ENCODE measurements around the gene ACIN1. TPM values are rescaled to one million over a fixed set of nuclear protein-coding genes. Genes with fewer than 3 reads are reported as not detected.

Gene ACIN1
- total and polyA plus RNA-seq, 2 of the 13 experiments (the other 11 are each of a cell fraction or from before 2014, with no cell fraction given): 165 to 183 TPM

GRCh38 chr14:23033251-23033727 is 61.6 kb downstream of the ACIN1 start (continued):
- TF ChIP-seq DNMT3B (CRISPR knock-in tag; conservative IDR thresholded peaks at IDR 0.05): no peak
- TF ChIP-seq ZNF142 (CRISPR knock-in tag; IDR thresholded peaks at IDR 0.05): 0 out of 2 replicates have a peak, but pooled peaks have one; percentile 22
- no peak for TF ChIP-seq RORA (CRISPR knock-in tag; IDR thresholded peaks at IDR 0.05)
- peak; percentile 57; the same call in 1 of the 2 replicates for TF ChIP-seq AHR (CRISPR knock-in tag; IDR thresholded peaks at IDR 0.05)
- TF ChIP-seq ZNF678 (CRISPR knock-in tag; IDR thresholded peaks at IDR 0.05): no peak
- TF ChIP-seq TEF (CRISPR knock-in tag; IDR thresholded peaks at IDR 0.05): no peak
- no peak for TF ChIP-seq ZNF556 (CRISPR knock-in tag; IDR thresholded peaks at IDR 0.05; ENCODE audit: borderline replicate concordance)
- TF ChIP-seq ZFP36L2 (CRISPR knock-in tag; IDR thresholded peaks at IDR 0.05): no peak
- TF ChIP-seq RFXAP (CRISPR knock-in tag; IDR thresholded peaks at IDR 0.05; ENCODE audit: borderline replicate concordance): no peak
- no peak for TF ChIP-seq ZNF12 (CRISPR knock-in tag; IDR thresholded peaks at IDR 0.05)
- TF ChIP-seq EP300 (IDR thresholded peaks at IDR 0.05; ENCODE audit: low read depth in 2 of 2, low read length in 2 of 2): no peak
- peak; percentile 34; the same call in 1 of the 2 replicates for TF ChIP-seq EP300 (CRISPR knock-in tag; IDR thresholded peaks at IDR 0.05; ENCODE audit: borderline replicate concordance)
- TF ChIP-seq NONO (IDR thresholded peaks at IDR 0.05): no peak
- no peak for TF ChIP-seq NONO (CRISPR knock-in tag; conservative IDR thresholded peaks at IDR 0.05)
- peak; percentile 89; the same call in 1 of the 2 replicates for TF ChIP-seq ATAD3A (CRISPR knock-in tag; IDR thresholded peaks at IDR 0.05)
- TF ChIP-seq KLF12 (CRISPR knock-in tag; IDR thresholded peaks at IDR 0.05; ENCODE audit: borderline replicate concordance): no peak
- TF ChIP-seq ARNT (IDR thresholded peaks at IDR 0.05): no peak
- no peak for TF ChIP-seq BHLHE40 (IDR thresholded peaks at IDR 0.05; ENCODE audit: low read length)
- no peak for TF ChIP-seq RAD51 (IDR thresholded peaks at IDR 0.05; ENCODE audit: borderline replicate concordance)
- TF ChIP-seq ZNF343 (CRISPR knock-in tag; IDR thresholded peaks at IDR 0.05): 0 out of 2 replicates have a peak, but pooled peaks have one; percentile 19
- no peak for TF ChIP-seq ELK4 (CRISPR knock-in tag; IDR thresholded peaks at IDR 0.05; ENCODE audit: borderline replicate concordance)
- TF ChIP-seq ZSCAN25 (CRISPR knock-in tag; IDR thresholded peaks at IDR 0.05): no peak
- TF ChIP-seq ATF3 (CRISPR knock-in tag; IDR thresholded peaks at IDR 0.05): no peak

Data from HepG2 (cell line).